C4-2B (cell line): Measurements from ENCODE around the gene MAN2A1.

ENCODE experiments used
- H3K27ac ChIP-seq: fragments of 450-650 bp; 2 replicates; pipeline ENCODE4 v1.5.1; 2017
- CTCF ChIP-seq: fragments of 450-650 bp; conservative IDR thresholded peaks from 2 replicates; pipeline ENCODE4 v1.5.1; 2017; ENCODE audit warnings: mild to moderate bottlenecking
- ZFX ChIP-seq: fragments of 450-650 bp; IDR thresholded peaks from 2 replicates; pipeline ENCODE4 v1.6.1; 2017

MAN2A1 gene

GRCh38 chr5:109762821-109763220, 73.1 kb downstream of the MAN2A1 start:
- TF ChIP-seq CTCF (no peak), ZFX (no peak)
- H3K27ac ChIP-seq, result no peak overlapping the region

- no peak for TF ChIP-seq ZFX
- no peak for TF ChIP-seq CTCF
- no peak overlapping the region for H3K27ac ChIP-seq
Observed at GRCh38 chr5:109767184-109767995, 77.7 kb downstream of the MAN2A1 start.

- TF ChIP-seq CTCF (no peak), ZFX (no peak)
- no peak overlapping the region for H3K27ac ChIP-seq
Observed at GRCh38 chr5:109767997-109768396, 78.3 kb downstream of the MAN2A1 start.

- TF ChIP-seq CTCF, result no peak
- no peak for TF ChIP-seq ZFX
Observed at GRCh38 chr5:109769597-109770291, 80.0 kb downstream of the MAN2A1 start.

GRCh38 chr5:109775130-109775529, 85.4 kb downstream of the MAN2A1 start:
- no peak for TF ChIP-seq ZFX
- no peak for TF ChIP-seq CTCF
- H3K27ac ChIP-seq, result no peak overlapping the region

More at GRCh38 chr5:109769597-109770291, 80.0 kb downstream of the MAN2A1 start:
- H3K27ac ChIP-seq, result no peak overlapping the region

- TF ChIP-seq ZFX (no peak), CTCF (no peak)
- H3K27ac ChIP-seq, result no peak overlapping the region
Observed at GRCh38 chr5:109779036-109779735, 89.5 kb downstream of the MAN2A1 start.

- TF ChIP-seq CTCF (no peak), ZFX (no peak)
- H3K27ac ChIP-seq, result no peak overlapping the region
Observed at GRCh38 chr5:109784687-109785086, 95.0 kb downstream of the MAN2A1 start.
